ENCODE data around the gene AAMP.

DNA sequence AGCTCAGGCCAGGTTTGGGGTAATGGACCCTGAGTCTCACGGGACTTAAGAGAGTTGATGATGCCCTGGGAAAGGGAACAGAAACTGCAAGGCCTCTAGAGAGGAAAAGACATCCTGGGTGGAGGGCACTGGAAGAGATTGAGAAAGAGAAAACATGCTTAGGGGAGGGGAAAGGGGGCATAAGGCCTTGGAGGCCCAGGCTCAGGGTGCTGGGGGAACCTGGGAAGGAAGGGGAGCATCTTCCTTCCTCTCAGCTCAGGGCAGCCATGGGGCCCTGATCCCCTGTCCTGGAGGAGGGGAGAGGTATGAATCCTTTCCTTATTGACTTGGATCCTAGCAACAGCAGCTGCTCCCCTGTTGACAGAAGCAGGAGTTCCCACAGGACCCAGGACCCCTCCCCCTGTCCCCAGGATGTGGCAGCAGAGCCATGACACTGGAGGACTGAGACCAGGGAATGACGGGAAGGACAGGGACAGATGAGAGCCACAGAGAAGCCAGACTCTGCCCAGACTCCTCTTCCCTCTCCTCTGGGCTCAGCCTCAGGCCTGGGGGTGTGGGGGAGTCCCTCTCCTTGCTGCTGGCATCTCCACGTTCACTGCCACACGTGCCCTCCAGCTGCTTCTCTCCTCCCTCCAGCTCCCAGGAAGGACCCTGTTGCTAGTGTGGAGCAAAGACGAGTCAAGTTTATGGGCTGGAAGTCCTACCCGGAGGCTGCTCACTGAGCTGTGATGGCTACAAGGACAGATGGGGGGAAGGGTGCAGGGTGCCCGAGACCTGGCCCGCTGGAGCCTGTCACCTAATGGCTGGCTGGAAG is 8.3 kb downstream of the AAMP start:
- TF ChIP-seq TCF7L2 (IDR thresholded peaks at IDR 0.05; ENCODE audit: borderline replicate concordance, low read depth, low read length) (no peak), CTCF (tag by site-specific recombination; IDR thresholded peaks at IDR 0.05) (no peak)
- TF ChIP-seq, protein P1, sequence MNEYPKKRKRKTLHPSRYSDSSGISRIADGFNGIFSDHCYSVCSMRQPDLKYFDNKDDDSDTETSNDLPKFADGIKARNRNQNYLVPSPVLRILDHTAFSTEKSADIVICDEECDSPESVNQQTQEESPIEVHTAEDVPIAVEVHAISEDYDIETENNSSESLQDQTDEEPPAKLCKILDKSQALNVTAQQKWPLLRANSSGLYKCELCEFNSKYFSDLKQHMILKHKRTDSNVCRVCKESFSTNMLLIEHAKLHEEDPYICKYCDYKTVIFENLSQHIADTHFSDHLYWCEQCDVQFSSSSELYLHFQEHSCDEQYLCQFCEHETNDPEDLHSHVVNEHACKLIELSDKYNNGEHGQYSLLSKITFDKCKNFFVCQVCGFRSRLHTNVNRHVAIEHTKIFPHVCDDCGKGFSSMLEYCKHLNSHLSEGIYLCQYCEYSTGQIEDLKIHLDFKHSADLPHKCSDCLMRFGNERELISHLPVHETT (tag by site-specific recombination; IDR thresholded peaks at IDR 0.05) = no peak

Measured in HEK293 (cell line).